Upper lobe of left lung (tissue), 6 donors: Measurements from ENCODE around the gene PTCD3. TPM values are rescaled to one million over a fixed set of nuclear protein-coding genes. Genes with fewer than 3 reads are reported as not detected.
A peak's percentile ranks its signal among the peaks of the same experiment; 100 is the strongest.

Experiments
- ATAC-seq, 2 donors: fragments of 200-7000 bp; cut with Tn5 transposase; one replicate each; pipeline ENCODE4 v1.9.1; 2022; ENCODE audit warnings: mild to moderate bottlenecking in 2 of 2, moderate library complexity in 2 of 2; ENCODE audit not compliant: low FRiP score in 2 of 2
- DNase-seq, 2 donors: peaks; one replicate each; pipeline ENCODE4 v3.0.0-alpha.2; 2019 to 2020
- H3K27ac ChIP-seq, 4 donors: fragments of 200-600 bp; sonication (generic); one replicate each; pipeline ENCODE4 v1.5.1; 2016 to 2019
- H3K27me3 ChIP-seq, 4 donors: fragments of 200-600 bp; sonication (generic); one replicate each; pipeline ENCODE4 v1.5.1; 2017 to 2019
- H3K36me3 ChIP-seq, 4 donors: fragments of 200-600 bp; sonication (generic); one replicate each; pipeline ENCODE4 v1.5.1; 2016 to 2019
- H3K4me1 ChIP-seq, 4 donors: fragments of 200-600 bp; sonication (generic); one replicate each; pipeline ENCODE4 v1.5.1; 2018 to 2019
- H3K4me3 ChIP-seq, 4 donors: fragments of 200-600 bp; sonication (generic); one replicate each; pipeline ENCODE4 v1.5.1; 2017 to 2019; ENCODE audit warnings: mild to moderate bottlenecking in 2 of 4, moderate library complexity in 1 of 4
- H3K9me3 ChIP-seq, 4 donors: fragments of 200-600 bp; sonication (generic); one replicate each; pipeline ENCODE4 v1.5.1; 2018 to 2019
- EP300 ChIP-seq, 4 donors: sonication (generic); formaldehyde crosslinking; IDR thresholded peaks; one replicate each; pipeline ENCODE4 v1.5.1; 2017; ENCODE audit warnings: antibody characterized with exemption in 4 of 4, control low read depth in 2 of 4
- POLR2A ChIP-seq, 4 donors: fragments of 450-650 bp; IDR thresholded peaks; one replicate each; pipeline ENCODE4 v1.5.1; 2016 to 2017; ENCODE audit warnings: antibody characterized with exemption in 4 of 4, mild to moderate bottlenecking in 2 of 4
- POLR2AphosphoS5 ChIP-seq, 2 donors: sonication (generic); formaldehyde crosslinking; IDR thresholded peaks; one replicate each; pipeline ENCODE4 v1.5.1; 2017; ENCODE audit warnings: antibody characterized with exemption in 2 of 2
- WGBS, 2 donors: methylation state at CpG; one replicate each; pipeline ENCODE4 v1.1.5; 2017 to 2018; 5-methylcytosine and 5-hydroxymethylcytosine counted together
- total RNA-seq, 6 donors: library from RNA; depleted of rRNA in 4 of 6; stranded (reverse); fragments of >200 nt in 4 of 6; gene quantifications; one replicate each; pipeline versions ENCODE4 v1.1.0 to v1.2.1, GENCODE V29; 2016 to 2021
- TF ChIP-seq, protein P1 (sequence below), 6 experiments: fragments of 450-650 bp in 4 of 6; fragments of 200-600 bp in 2 of 6; sonication (generic) in 2 of 6; IDR thresholded peaks; one replicate each; pipeline ENCODE4 v1.5.1; 2016 to 2019; ENCODE audit warnings: antibody characterized with exemption in 6 of 6
- donor health status: DM: no; HTN: no; CAD: no; lungs with moderate emphysema.
- donor health status: DM: no; HTN: yes; CAD: no; lungs with severe emphysema.

Gene PTCD3
- total RNA-seq, 6 donors from 2014 or later, result 37.0 to 79.4 (median 64.3) TPM

DNA sequence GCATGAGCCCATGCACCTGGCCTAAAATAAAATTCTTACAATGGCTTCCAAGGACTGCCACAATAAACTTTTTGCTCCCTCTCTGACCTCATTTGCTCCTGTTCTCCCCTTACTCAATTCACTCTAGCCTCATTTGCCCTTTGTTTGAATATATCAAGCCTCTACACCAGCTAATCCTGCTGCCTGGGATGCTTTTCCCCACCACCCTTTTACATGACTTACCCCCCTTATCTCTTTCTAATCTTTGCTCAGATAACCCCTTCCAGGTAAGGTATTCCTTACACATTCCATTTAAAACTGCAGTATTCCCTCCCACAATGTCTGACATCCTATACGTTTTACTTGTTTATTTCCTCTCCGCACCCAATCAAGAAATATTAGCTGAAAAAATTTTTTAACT, 66.6 kb downstream of the PTCD3 start:
- TF ChIP-seq, protein P1, sequence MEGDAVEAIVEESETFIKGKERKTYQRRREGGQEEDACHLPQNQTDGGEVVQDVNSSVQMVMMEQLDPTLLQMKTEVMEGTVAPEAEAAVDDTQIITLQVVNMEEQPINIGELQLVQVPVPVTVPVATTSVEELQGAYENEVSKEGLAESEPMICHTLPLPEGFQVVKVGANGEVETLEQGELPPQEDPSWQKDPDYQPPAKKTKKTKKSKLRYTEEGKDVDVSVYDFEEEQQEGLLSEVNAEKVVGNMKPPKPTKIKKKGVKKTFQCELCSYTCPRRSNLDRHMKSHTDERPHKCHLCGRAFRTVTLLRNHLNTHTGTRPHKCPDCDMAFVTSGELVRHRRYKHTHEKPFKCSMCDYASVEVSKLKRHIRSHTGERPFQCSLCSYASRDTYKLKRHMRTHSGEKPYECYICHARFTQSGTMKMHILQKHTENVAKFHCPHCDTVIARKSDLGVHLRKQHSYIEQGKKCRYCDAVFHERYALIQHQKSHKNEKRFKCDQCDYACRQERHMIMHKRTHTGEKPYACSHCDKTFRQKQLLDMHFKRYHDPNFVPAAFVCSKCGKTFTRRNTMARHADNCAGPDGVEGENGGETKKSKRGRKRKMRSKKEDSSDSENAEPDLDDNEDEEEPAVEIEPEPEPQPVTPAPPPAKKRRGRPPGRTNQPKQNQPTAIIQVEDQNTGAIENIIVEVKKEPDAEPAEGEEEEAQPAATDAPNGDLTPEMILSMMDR (IDR thresholded peaks at IDR 0.05), result no peak
- TF ChIP-seq POLR2AphosphoS5 (IDR thresholded peaks at IDR 0.05), result no peak
- no peak for TF ChIP-seq POLR2A (IDR thresholded peaks at IDR 0.05)
- TF ChIP-seq EP300 (IDR thresholded peaks at IDR 0.05), result no peak
- Histone ChIP-seq H3K4me1 (peaks cover 0 to 8% (median 1%) of the 10 kb centered on the region in 4 donors), H3K36me3 (peaks cover 2 to 75% (median 32%) of the 10 kb centered on the region in 4 donors), H3K27me3 (no peaks in the 10 kb centered on the region), H3K9me3 (no peaks in the 10 kb centered on the region), H3K27ac (no peak overlapping the region), H3K4me3 (no peak overlapping the region)
- 17 to 46% methylated on average over 2 of the region's 2 CpGs for WGBS, 2 donors
- ATAC-seq, result no peak
- no peak for DNase-seq

DNA sequence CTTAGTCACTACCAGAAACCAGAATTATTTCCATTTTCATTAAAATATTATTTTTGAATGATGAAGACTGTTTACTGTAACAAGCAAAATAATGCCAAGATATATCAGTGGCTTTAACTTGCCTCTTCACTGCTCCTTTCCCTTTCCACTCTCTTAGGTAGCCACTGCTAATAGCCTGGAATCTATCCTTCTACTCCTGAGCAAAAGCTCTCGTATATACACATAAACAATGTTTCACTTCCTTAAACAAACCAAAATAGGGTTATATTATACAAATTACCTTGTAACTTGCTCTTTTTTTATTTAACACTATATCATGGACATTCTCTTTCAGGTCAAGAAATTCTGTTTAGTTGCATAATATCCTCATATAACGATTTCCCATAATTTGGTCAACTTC, 68.4 kb downstream of the PTCD3 start:
- H3K9me3 ChIP-seq, result no peaks in the 10 kb centered on the region
- WGBS, 2 donors, result 48 to 60% methylated on average over 2 of the region's 2 CpGs
- no peak overlapping the region for H3K27ac ChIP-seq
- no peak overlapping the region for H3K4me3 ChIP-seq
- no peak for DNase-seq
- ATAC-seq, result no peak
- H3K36me3 ChIP-seq, result peaks cover 9 to 73% (median 42%) of the 10 kb centered on the region in 4 donors
- peaks cover 0 to 8% (median 1%) of the 10 kb centered on the region in 4 donors for H3K4me1 ChIP-seq
- H3K27me3 ChIP-seq, result no peaks in the 10 kb centered on the region
- TF ChIP-seq POLR2AphosphoS5 (IDR thresholded peaks at IDR 0.05) (no peak), POLR2A (IDR thresholded peaks at IDR 0.05) (no peak), EP300 (IDR thresholded peaks at IDR 0.05) (no peak)
- TF ChIP-seq, protein P1 (IDR thresholded peaks at IDR 0.05), result no peak

DNA sequence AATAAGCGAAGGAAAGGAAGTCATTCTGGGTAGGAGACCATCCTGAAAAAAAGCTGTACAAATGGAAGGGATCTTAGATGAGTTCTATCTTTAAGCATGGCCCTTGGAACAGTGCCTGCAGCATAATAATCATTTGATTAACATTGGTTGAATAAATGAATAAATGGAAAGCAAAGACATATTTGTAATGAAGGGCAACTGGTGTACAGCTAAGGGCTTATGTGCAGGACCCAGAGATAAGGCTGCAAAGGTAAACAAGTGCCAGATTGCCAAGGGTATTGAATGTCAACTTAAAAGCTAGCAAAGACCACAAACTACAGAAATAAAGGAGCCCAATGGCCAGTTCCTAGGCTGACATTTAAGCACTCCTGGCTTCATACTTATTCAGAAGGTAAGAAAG, 69.8 kb downstream of the PTCD3 start:
- H3K36me3 ChIP-seq, result peaks cover 11 to 69% (median 34%) of the 10 kb centered on the region in 4 donors
- H3K9me3 ChIP-seq, result no peaks in the 10 kb centered on the region
- no peaks in the 10 kb centered on the region for H3K27me3 ChIP-seq
- ATAC-seq, result no peak
- H3K27ac ChIP-seq, result no peak overlapping the region
- WGBS, 2 donors, result 84 to 89% methylated on average over 1 of the region's 1 CpG
- no peak for TF ChIP-seq EP300 (IDR thresholded peaks at IDR 0.05)
- TF ChIP-seq, protein P1 (IDR thresholded peaks at IDR 0.05), result no peak
- no peak for TF ChIP-seq POLR2AphosphoS5 (IDR thresholded peaks at IDR 0.05)
- no peak for TF ChIP-seq POLR2A (IDR thresholded peaks at IDR 0.05)
- peaks cover 0 to 8% (median 1%) of the 10 kb centered on the region in 4 donors for H3K4me1 ChIP-seq
- H3K4me3 ChIP-seq, result no peak overlapping the region
- DNase-seq, result no peak

DNA sequence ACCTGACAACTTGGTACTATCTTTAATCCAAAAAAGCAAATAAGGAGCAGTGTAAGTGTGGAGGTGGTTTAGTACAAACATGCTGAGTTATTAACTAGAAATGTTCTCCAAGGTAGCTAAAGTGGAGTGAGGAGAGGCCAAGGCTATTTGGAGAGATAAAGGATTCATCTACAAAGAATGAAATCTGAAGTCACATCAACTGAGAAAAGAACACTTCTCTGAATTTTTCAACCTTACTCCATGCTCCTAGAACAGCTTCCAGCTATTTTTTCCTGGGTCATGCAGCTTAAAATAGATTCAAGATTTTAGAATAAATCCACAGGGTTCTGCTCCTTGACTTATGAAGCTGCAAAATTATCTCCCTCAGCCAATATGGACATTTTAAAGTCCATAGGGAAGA, 70.6 kb downstream of the PTCD3 start:
- TF ChIP-seq POLR2A (IDR thresholded peaks at IDR 0.05) (no peak), EP300 (IDR thresholded peaks at IDR 0.05) (no peak), POLR2AphosphoS5 (IDR thresholded peaks at IDR 0.05) (no peak)
- TF ChIP-seq, protein P1 (IDR thresholded peaks at IDR 0.05), result no peak
- peaks cover 11 to 64% (median 31%) of the 10 kb centered on the region in 4 donors for H3K36me3 ChIP-seq
- no peak for ATAC-seq
- H3K27me3 ChIP-seq, result no peaks in the 10 kb centered on the region
- peaks cover 0 to 8% (median 1%) of the 10 kb centered on the region in 4 donors for H3K4me1 ChIP-seq
- H3K4me3 ChIP-seq, result no peak overlapping the region
- no peak for DNase-seq
- no peak overlapping the region for H3K27ac ChIP-seq
- no peaks in the 10 kb centered on the region for H3K9me3 ChIP-seq

DNA sequence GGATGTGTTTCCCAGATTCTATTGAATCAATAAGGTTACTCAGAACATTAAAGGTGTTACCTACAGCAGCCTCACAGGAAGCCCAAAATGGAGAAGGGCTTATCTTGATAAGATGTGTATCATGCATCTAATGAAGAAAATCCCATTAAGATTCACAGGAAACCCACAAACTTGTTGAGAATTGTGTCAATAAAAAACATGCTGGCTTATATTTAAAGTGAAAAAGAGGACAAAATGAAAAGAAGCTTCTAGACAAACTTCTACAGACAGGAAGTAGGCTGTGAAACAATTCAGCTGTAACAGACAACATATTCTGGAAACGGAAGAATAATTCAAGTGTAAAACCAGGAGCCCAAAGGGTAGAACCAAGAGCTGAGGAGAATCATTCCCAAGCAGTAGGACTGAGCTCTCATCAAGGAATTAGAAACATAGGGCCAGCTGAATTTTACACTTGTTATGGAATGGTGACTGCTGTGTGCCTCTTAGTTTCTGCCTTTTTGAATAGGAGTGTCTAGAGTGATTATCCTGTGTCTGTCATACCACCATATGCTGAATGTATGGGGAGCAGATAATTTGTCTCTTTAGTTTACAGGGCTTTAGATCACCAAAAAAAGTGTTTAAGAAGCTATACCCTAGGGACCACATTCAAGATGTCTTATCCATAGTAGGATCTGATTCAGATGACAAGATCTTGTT, 79.6 kb downstream of the PTCD3 start:
- ATAC-seq (no peak), DNase-seq (no peak)
- Histone ChIP-seq H3K27ac (peak overlapping the region in 3 of 4 donors; percentile 2 to 54 (median 52)), H3K27me3 (no peaks in the 10 kb centered on the region), H3K4me1 (peaks cover 10 to 48% (median 35%) of the 10 kb centered on the region in 4 donors), H3K36me3 (peaks cover 0 to 17% (median 2%) of the 10 kb centered on the region in 4 donors), H3K4me3 (no peak overlapping the region), H3K9me3 (no peaks in the 10 kb centered on the region)
- no peak for TF ChIP-seq POLR2AphosphoS5 (IDR thresholded peaks at IDR 0.05)
- 27 to 28% methylated on average over 1 of the region's 1 CpG for WGBS, 2 donors
